Colonic mucosa (tissue), 4 donors: Measurements from ENCODE around the gene KIF2A. TPM values are rescaled to one million over a fixed set of nuclear protein-coding genes. Genes with fewer than 3 reads are reported as not detected.

Source experiments
- DNase-seq: peaks from one replicate; pipeline ENCODE4 v3.0.0-alpha.2; 2020
- H3K27ac ChIP-seq: fragments of 200-600 bp; one replicate; pipeline ENCODE4 v1.8.0; 2021
- H3K27me3 ChIP-seq: fragments of 200-600 bp; one replicate; pipeline ENCODE4 v1.8.0; 2021
- H3K36me3 ChIP-seq: fragments of 200-600 bp; one replicate; pipeline ENCODE4 v1.8.0; 2021
- H3K4me1 ChIP-seq: fragments of 200-600 bp; one replicate; pipeline ENCODE4 v1.8.0; 2021; ENCODE audit warnings: mild to moderate bottlenecking
- H3K4me3 ChIP-seq: fragments of 200-600 bp; one replicate; pipeline ENCODE4 v1.8.0; 2021
- H3K9ac ChIP-seq, 2 donors: one replicate each; pipeline ENCODE4 v1.7.0; 2013; ENCODE audit warnings: control low read depth in 2 of 2, low read depth in 2 of 2, low read length in 2 of 2
- H3K9me3 ChIP-seq: fragments of 200-600 bp; one replicate; pipeline ENCODE4 v1.8.0; 2021
- CTCF ChIP-seq: fragments of 200-600 bp; IDR thresholded peaks from one replicate; pipeline ENCODE4 v1.8.0; 2022; ENCODE audit warnings: antibody characterized with exemption, mild to moderate bottlenecking
- intact Hi-C: fragments of 100-400 bp; cut with DNase I; formaldehyde crosslinking; loops from one replicate; pipeline ENCODE4 v1.14.1; 2022
- total RNA-seq, 2 donors: library from RNA; stranded (reverse); fragmentation: NEBNext Ultra II Directional in 1 of 2; extraction: Animal tissue kit (Norgen Biotek cat#: 25700) in 1 of 2; gene quantifications; one replicate each; pipeline ENCODE4 v1.2.1, GENCODE V29; 2021
- donor health status: healthy.
- donor health status: DM: no; HTN: no; CAD: no.
- donor health status: DM: no; HTN: no; CAD: no.

Gene KIF2A
- total RNA-seq, 2 donors from 2014 or later = 30.8 to 43.4 TPM

- Histone ChIP-seq H3K4me1 (no peaks in the 10 kb centered on the region), H3K27ac (no peak overlapping the region), H3K9me3 (no peaks in the 10 kb centered on the region), H3K27me3 (no peaks in the 10 kb centered on the region), H3K36me3 (no peaks in the 10 kb centered on the region), H3K4me3 (no peak overlapping the region), H3K9ac (no peak overlapping the region)
- TF ChIP-seq CTCF = peak; percentile 65
- intact Hi-C loops = loop anchor here (10.0 kb wide), 1 partner anchor 139 kb away; no protein-coding TSS in a partner anchor
- no peak for DNase-seq
Observed at GRCh38 chr5:62354028-62354874, 48.2 kb downstream of the KIF2A start.

GRCh38 chr5:62362701-62363100 lies 56.7 kb downstream of the KIF2A start:
- H3K4me3 ChIP-seq = no peak overlapping the region
- no peaks in the 10 kb centered on the region for H3K9me3 ChIP-seq
- TF ChIP-seq CTCF = no peak
- no peaks in the 10 kb centered on the region for H3K36me3 ChIP-seq
- H3K9ac ChIP-seq = no peak overlapping the region
- H3K4me1 ChIP-seq = no peaks in the 10 kb centered on the region
- no peak for DNase-seq
- no peaks in the 10 kb centered on the region for H3K27me3 ChIP-seq
- intact Hi-C loops = no loop called here
- H3K27ac ChIP-seq = no peak overlapping the region

- Histone ChIP-seq H3K36me3 (no peaks in the 10 kb centered on the region), H3K27ac (no peak overlapping the region)
Observed at GRCh38 chr5:62369039-62369438, 63.0 kb downstream of the KIF2A start.

GRCh38 chr5:62371409-62371808 lies 65.4 kb downstream of the KIF2A start:
- no peak overlapping the region for H3K4me3 ChIP-seq
- no peak for TF ChIP-seq CTCF
- no peaks in the 10 kb centered on the region for H3K4me1 ChIP-seq
- H3K27me3 ChIP-seq = no peaks in the 10 kb centered on the region
- no peak overlapping the region for H3K9ac ChIP-seq
- intact Hi-C loops = no loop called here
- no peaks in the 10 kb centered on the region for H3K36me3 ChIP-seq
- DNase-seq = no peak
- H3K27ac ChIP-seq = no peak overlapping the region
- no peaks in the 10 kb centered on the region for H3K9me3 ChIP-seq

More at GRCh38 chr5:62369039-62369438, 63.0 kb downstream of the KIF2A start:
- Histone ChIP-seq H3K27me3 (no peaks in the 10 kb centered on the region), H3K9ac (no peak overlapping the region), H3K4me1 (no peaks in the 10 kb centered on the region), H3K4me3 (no peak overlapping the region), H3K9me3 (no peaks in the 10 kb centered on the region)
- intact Hi-C loops = no loop called here
- no peak for DNase-seq
- TF ChIP-seq CTCF = no peak

- no peak for DNase-seq
- Histone ChIP-seq H3K9me3 (no peaks in the 10 kb centered on the region), H3K27ac (no peak overlapping the region), H3K27me3 (no peaks in the 10 kb centered on the region), H3K4me3 (no peak overlapping the region), H3K4me1 (no peaks in the 10 kb centered on the region), H3K9ac (no peak overlapping the region), H3K36me3 (no peaks in the 10 kb centered on the region)
- TF ChIP-seq CTCF = no peak
- intact Hi-C loops = no loop called here
Observed at GRCh38 chr5:62372600-62372999, 66.6 kb downstream of the KIF2A start.
